Upper lobe of left lung (tissue), 4 donors: ENCODE measurements around the gene RELB.

Experiments
- EP300 ChIP-seq, 4 donors: sonication (generic); formaldehyde crosslinking; IDR thresholded peaks; one replicate each; pipeline ENCODE4 v1.5.1; 2017; ENCODE audit warnings: antibody characterized with exemption in 4 of 4, control low read depth in 2 of 4
- POLR2A ChIP-seq, 4 donors: fragments of 450-650 bp; IDR thresholded peaks; one replicate each; pipeline ENCODE4 v1.5.1; 2016 to 2017; ENCODE audit warnings: antibody characterized with exemption in 4 of 4, mild to moderate bottlenecking in 2 of 4
- POLR2AphosphoS5 ChIP-seq, 2 donors: sonication (generic); formaldehyde crosslinking; IDR thresholded peaks; one replicate each; pipeline ENCODE4 v1.5.1; 2017; ENCODE audit warnings: antibody characterized with exemption in 2 of 2
- TF ChIP-seq, protein P1 (sequence below), 6 experiments: fragments of 450-650 bp in 4 of 6; fragments of 200-600 bp in 2 of 6; sonication (generic) in 2 of 6; IDR thresholded peaks; one replicate each; pipeline ENCODE4 v1.5.1; 2016 to 2019; ENCODE audit warnings: antibody characterized with exemption in 6 of 6

DNA sequence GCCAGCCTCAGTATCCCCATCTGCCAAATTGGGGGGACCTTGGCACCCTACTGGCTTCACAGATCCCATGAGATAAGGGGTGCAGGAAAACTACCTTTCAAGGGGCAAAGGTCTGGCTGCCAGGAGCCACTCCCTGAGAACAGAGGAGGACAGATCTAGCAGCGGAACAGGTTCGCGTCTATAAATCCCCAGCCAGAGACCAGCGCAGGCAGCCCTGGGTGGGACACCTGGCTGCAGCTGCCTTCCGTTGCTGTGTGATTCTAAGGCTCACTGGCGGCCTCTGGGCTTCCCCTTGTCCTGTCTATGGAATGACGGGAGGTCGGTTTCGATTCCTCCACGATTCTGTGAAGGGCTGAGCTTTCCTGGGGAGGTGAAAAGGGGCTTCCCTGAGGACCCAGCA is 7.3 kb downstream of the RELB start:
- TF ChIP-seq, protein P1, sequence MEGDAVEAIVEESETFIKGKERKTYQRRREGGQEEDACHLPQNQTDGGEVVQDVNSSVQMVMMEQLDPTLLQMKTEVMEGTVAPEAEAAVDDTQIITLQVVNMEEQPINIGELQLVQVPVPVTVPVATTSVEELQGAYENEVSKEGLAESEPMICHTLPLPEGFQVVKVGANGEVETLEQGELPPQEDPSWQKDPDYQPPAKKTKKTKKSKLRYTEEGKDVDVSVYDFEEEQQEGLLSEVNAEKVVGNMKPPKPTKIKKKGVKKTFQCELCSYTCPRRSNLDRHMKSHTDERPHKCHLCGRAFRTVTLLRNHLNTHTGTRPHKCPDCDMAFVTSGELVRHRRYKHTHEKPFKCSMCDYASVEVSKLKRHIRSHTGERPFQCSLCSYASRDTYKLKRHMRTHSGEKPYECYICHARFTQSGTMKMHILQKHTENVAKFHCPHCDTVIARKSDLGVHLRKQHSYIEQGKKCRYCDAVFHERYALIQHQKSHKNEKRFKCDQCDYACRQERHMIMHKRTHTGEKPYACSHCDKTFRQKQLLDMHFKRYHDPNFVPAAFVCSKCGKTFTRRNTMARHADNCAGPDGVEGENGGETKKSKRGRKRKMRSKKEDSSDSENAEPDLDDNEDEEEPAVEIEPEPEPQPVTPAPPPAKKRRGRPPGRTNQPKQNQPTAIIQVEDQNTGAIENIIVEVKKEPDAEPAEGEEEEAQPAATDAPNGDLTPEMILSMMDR (IDR thresholded peaks at IDR 0.05): no peak
- TF ChIP-seq POLR2A (IDR thresholded peaks at IDR 0.05) (no peak), POLR2AphosphoS5 (IDR thresholded peaks at IDR 0.05) (no peak), EP300 (IDR thresholded peaks at IDR 0.05) (no peak)
